Inflammatory macrophage treated with lipopolysaccharide for 4 hours (primary cell): Measurements from ENCODE around the gene OR10H5.

Experiments used
- DNase-seq: peaks from one replicate; pipeline ENCODE4 v3.0.0-alpha.2; 2020

Gene OR10H5

GRCh38 chr19:15850385-15850784 is 62.9 kb downstream of the OR10H5 start:
- no peak for DNase-seq
